Activated CD8-positive, alpha-beta T cell treated with anti-CD3 and anti-CD28 coated beads for 36 hours (primary cell): ENCODE data around the gene AZGP1. TPM values are rescaled to one million over a fixed set of nuclear protein-coding genes. Genes with fewer than 3 reads are reported as not detected.
"Not testable (repeated sequence)": the region's sequence is repeated elsewhere in the genome, so short reads cannot be mapped to it uniquely, and the experiment has no call there.

ENCODE experiments used
- ATAC-seq: fragments of 200-7000 bp; cut with Tn5 transposase; one replicate; pipeline ENCODE4 v1.10.0; 2021; ENCODE audit warnings: mild to moderate bottlenecking, moderate library complexity
- CTCF ChIA-PET: fragments of 350-600 bp; sonication (Branson Sonifier 250); formaldehyde crosslinking; loops from one replicate; lab custom pipeline; 2021; ENCODE audit warnings: antibody characterized with exemption; lab: Charles Lee
- POLR2A ChIA-PET: fragments of 350-600 bp; sonication (Branson Sonifier 250); formaldehyde crosslinking; loops from one replicate; lab custom pipeline; 2021; ENCODE audit warnings: antibody characterized with exemption; lab: Charles Lee
- DNase-seq: peaks from one replicate; pipeline ENCODE4 v3.0.0-alpha.2; 2020
- H3K27ac Mint-ChIP-seq: one replicate; pipeline ENCODE4 v1.8.0; 2021; ENCODE audit warnings: mild to moderate bottlenecking, mixed read lengths
- H3K27me3 Mint-ChIP-seq: one replicate; pipeline ENCODE4 v1.8.0; 2021; ENCODE audit warnings: mixed read lengths
- H3K36me3 Mint-ChIP-seq: one replicate; pipeline ENCODE4 v1.8.0; 2021; ENCODE audit warnings: low read depth, mixed read lengths
- H3K4me1 Mint-ChIP-seq: one replicate; pipeline ENCODE4 v1.8.0; 2021; ENCODE audit warnings: low read depth, mixed read lengths
- H3K4me3 Mint-ChIP-seq: one replicate; pipeline ENCODE4 v1.8.0; 2021; ENCODE audit warnings: mild to moderate bottlenecking, moderate library complexity, mixed read lengths
- H3K9me3 Mint-ChIP-seq: one replicate; pipeline ENCODE4 v1.8.0; 2021; ENCODE audit warnings: mixed read lengths
- intact Hi-C: fragments of 100-400 bp; cut with micrococcal nuclease; formaldehyde crosslinking; loops from one replicate; pipeline ENCODE4 v1.10.0; 2022
- total RNA-seq, 2 experiments: library from RNA; stranded (reverse); gene quantifications; one replicate each; pipeline ENCODE4 v1.2.3, GENCODE V29; 2021
- TF ChIP-seq, protein P1 (sequence below): fragments of 200-600 bp; IDR thresholded peaks from one replicate; pipeline ENCODE4 v1.8.0; 2022; ENCODE audit warnings: antibody characterized with exemption, mild to moderate bottlenecking

The AZGP1 gene
- total RNA-seq, 2 experiments from 2014 or later, result not detected

DNA sequence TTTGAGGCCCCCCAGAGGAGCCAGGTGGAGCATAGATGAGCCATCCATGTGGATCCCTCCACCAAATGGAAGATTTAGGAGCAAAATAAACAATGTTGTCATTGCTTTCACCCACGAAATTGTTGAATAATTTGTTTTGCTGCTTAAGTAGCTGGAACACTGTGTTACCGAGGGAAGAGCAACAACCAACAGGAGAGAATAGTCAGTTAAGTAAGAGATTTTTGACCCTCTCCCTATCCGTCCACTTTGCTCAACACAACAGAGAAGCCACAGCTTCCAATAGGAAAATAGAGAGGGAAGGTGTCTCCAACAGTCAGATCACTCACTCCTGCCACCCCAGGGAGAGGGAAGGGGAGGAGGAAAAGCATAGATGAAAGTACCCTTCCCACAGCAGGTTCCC is 35.7 kb upstream of the AZGP1 start:
- DNase-seq (no peak), ATAC-seq (no peak)
- Mint-ChIP-seq H3K27ac (no peak overlapping the region), H3K4me3 (no peak overlapping the region), H3K4me1 (peaks cover 20% of the 10 kb centered on the region), H3K36me3 (peaks cover 7% of the 10 kb centered on the region), H3K9me3 (no peaks in the 10 kb centered on the region), H3K27me3 (no peaks in the 10 kb centered on the region)
- CTCF ChIA-PET, result interaction anchor here (1.0 kb wide), 1 partner anchor 98 kb away, joined by 3 read pairs; no protein-coding TSS in a partner anchor
- POLR2A ChIA-PET, result interaction anchor here (0.9 kb wide), 1 partner anchor 14 kb away, joined by 3 read pairs; no protein-coding TSS in a partner anchor
- intact Hi-C loops, result no loop called here
- TF ChIP-seq, protein P1, sequence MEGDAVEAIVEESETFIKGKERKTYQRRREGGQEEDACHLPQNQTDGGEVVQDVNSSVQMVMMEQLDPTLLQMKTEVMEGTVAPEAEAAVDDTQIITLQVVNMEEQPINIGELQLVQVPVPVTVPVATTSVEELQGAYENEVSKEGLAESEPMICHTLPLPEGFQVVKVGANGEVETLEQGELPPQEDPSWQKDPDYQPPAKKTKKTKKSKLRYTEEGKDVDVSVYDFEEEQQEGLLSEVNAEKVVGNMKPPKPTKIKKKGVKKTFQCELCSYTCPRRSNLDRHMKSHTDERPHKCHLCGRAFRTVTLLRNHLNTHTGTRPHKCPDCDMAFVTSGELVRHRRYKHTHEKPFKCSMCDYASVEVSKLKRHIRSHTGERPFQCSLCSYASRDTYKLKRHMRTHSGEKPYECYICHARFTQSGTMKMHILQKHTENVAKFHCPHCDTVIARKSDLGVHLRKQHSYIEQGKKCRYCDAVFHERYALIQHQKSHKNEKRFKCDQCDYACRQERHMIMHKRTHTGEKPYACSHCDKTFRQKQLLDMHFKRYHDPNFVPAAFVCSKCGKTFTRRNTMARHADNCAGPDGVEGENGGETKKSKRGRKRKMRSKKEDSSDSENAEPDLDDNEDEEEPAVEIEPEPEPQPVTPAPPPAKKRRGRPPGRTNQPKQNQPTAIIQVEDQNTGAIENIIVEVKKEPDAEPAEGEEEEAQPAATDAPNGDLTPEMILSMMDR, result no peak

DNA sequence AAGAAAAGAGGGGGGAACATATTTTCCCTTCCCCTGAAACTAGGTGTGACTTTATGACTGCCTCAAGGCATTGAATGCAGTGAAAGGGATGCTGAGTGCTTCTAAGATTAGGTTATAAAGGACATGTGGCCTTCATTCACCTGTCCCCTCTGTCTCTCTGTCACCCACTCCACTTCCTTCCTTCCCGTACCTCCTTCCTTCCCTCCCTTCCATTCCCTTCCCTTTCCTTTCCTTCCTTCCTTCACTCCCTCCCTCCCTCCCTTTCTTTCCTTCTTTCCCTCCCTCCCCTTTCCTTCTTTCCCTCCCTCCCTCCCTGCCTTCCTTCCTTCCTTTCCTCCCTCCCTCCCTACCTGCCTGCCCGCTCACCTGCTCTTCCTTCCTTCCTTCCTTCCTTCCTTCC is 35.1 kb upstream of the AZGP1 start:
- Mint-ChIP-seq H3K36me3 (peaks cover 1% of the 10 kb centered on the region), H3K4me3 (no peak overlapping the region), H3K4me1 (peaks cover 17% of the 10 kb centered on the region), H3K27me3 (no peaks in the 10 kb centered on the region), H3K27ac (no peak overlapping the region), H3K9me3 (no peaks in the 10 kb centered on the region)
- ATAC-seq (no peak), DNase-seq (no peak)
- TF ChIP-seq, protein P1, result no peak
- ChIA-PET POLR2A (interaction anchor here (0.6 to 0.9 kb wide), 2 partner anchors 13 to 666 kb away, joined by 3 read pairs; no protein-coding TSS in a partner anchor), CTCF (interaction anchor here (1.0 kb wide), 1 partner anchor 98 kb away, joined by 3 read pairs; no protein-coding TSS in a partner anchor)
- intact Hi-C loops, result no loop called here

DNA sequence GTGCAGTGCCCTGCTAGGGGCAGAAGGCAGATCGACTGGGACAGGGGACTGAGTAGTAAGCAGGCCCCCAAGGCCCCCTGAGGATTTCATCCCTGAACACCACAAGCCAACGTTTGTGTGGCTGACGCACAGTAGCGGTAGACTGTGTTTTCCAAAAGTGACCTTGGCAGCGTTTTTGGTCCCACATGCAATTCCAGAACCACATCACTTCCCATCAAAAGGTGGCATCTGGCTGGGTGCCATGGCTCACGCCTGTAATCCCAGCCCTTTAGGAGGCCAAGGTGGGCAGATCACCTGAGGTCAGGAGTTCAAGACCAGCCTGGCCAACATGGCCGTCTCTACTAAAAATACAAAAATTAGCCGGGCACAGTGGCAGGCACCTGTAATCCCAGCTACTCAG is 34.1 kb upstream of the AZGP1 start:
- peaks cover 13% of the 10 kb centered on the region for H3K4me1 Mint-ChIP-seq
- H3K36me3 Mint-ChIP-seq, H3K27ac Mint-ChIP-seq, POLR2A ChIA-PET, H3K9me3 Mint-ChIP-seq, H3K4me3 Mint-ChIP-seq, ATAC-seq, DNase-seq, CTCF ChIA-PET, intact Hi-C loops, H3K27me3 Mint-ChIP-seq: not testable (repeated sequence)

DNA sequence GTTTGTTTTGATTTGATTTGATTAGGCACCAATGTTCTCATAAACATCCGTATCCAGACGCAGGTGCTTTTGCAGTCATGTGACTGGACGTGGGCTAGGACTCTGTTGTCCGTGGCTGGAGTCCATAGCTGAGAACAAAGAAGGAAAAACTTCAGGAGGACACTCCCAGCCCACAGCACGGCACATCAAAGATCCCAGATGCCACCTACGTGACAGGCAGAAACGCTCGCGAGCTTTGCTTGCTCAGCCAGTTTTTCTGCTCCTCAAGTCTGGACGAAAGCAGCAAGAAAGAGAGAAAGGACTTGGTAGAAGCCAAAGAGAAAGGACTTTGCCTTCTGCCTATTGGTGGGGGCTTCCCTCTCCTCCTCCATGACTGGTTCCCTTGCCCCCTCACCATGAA is 32.7 kb upstream of the AZGP1 start:
- Mint-ChIP-seq H3K27me3 (no peaks in the 10 kb centered on the region), H3K4me3 (no peak overlapping the region), H3K27ac (no peak overlapping the region), H3K4me1 (peaks cover 7% of the 10 kb centered on the region), H3K9me3 (no peaks in the 10 kb centered on the region), H3K36me3 (no peaks in the 10 kb centered on the region)
- TF ChIP-seq, protein P1, result no peak
- intact Hi-C loops, result no loop called here
- ATAC-seq (no peak), DNase-seq (no peak)
- POLR2A ChIA-PET, result interaction anchor here (0.9 kb wide), 1 partner anchor 8 kb away, joined by 4 read pairs; no protein-coding TSS in a partner anchor
- CTCF ChIA-PET, result interaction anchor here (0.8 kb wide), 1 partner anchor 15 kb away, joined by 3 read pairs; no protein-coding TSS in a partner anchor

DNA sequence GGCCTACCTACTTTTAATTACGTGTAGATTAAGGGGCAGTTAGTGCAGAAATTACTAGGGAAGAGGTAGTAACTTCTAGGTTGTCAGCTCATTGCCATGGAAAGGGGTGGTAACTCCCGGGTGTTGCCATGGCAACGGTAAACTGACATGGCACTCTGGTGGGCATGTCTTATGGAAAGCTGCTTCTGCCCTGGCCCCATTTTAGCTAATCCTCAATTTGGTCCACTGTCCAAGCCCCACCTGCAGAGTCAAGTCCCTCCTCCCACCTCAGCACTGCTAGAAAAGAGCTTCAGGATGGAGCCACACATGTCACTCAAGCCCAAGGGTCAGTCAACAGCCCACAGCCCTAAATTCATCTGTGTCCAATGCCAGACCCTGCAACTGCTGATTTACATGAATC is 32.1 kb upstream of the AZGP1 start:
- ATAC-seq, result no peak
- no peak for DNase-seq
- CTCF ChIA-PET, result interaction anchor here (0.8 kb wide), 1 partner anchor 14 kb away, joined by 3 read pairs; no protein-coding TSS in a partner anchor
- H3K27ac Mint-ChIP-seq, result no peak overlapping the region
- H3K4me1 Mint-ChIP-seq, result peaks cover 3% of the 10 kb centered on the region
- TF ChIP-seq, protein P1, result no peak
- H3K9me3 Mint-ChIP-seq, result no peaks in the 10 kb centered on the region
- POLR2A ChIA-PET, result interaction anchor here (0.9 kb wide), 1 partner anchor 8 kb away, joined by 4 read pairs; no protein-coding TSS in a partner anchor
- no peak overlapping the region for H3K4me3 Mint-ChIP-seq
- no peaks in the 10 kb centered on the region for H3K27me3 Mint-ChIP-seq
- intact Hi-C loops, result no loop called here
- H3K36me3 Mint-ChIP-seq, result no peaks in the 10 kb centered on the region
